Cardiac muscle cell (in vitro differentiated cells and primary cell): Measurements from ENCODE around the gene MDFIC. TPM values are rescaled to one million over a fixed set of nuclear protein-coding genes. Genes with fewer than 3 reads are reported as not detected.

Experiments used
- DNase-seq, 2 donors: peaks; one replicate each; pipeline versions ENCODE4 v3.0.0 to v3.0.0-alpha.2; 2010 to 2017; ENCODE audit warnings: low read depth in 1 of 2, low spot score in 1 of 2
- H3K27ac ChIP-seq: fragments of 200-600 bp; sonication (generic); 2 replicates; pipeline ENCODE4 v1.5.1; 2016
- H3K27me3 ChIP-seq: fragments of 200-600 bp; sonication (generic); 2 replicates; pipeline ENCODE4 v1.6.0; 2016; ENCODE audit warnings: control low read depth
- H3K36me3 ChIP-seq: fragments of 200-600 bp; sonication (generic); 2 replicates; pipeline ENCODE4 v1.5.1; 2016; ENCODE audit warnings: control low read depth
- H3K4me1 ChIP-seq: fragments of 200-600 bp; sonication (generic); 2 replicates; pipeline ENCODE4 v1.8.1; 2017; ENCODE audit warnings: low read depth, mild to moderate bottlenecking, mixed run types
- H3K4me3 ChIP-seq: fragments of 200-600 bp; sonication (generic); 2 replicates; pipeline ENCODE4 v1.5.1; 2016; ENCODE audit warnings: mild to moderate bottlenecking
- H3K9me3 ChIP-seq: fragments of 200-600 bp; sonication (generic); 2 replicates; pipeline ENCODE4 v1.5.1; 2017; ENCODE audit warnings: low read depth, mild to moderate bottlenecking, control low read depth
- polyA plus RNA-seq: library from polyadenylated mRNA; unstranded; fragments of >200 nt; fragmentation: Nextera tagmentation; extraction: Ambion mirVana; gene quantifications from 2 replicates; pipeline ENCODE4 v1.2.1, GENCODE V29; 2016
- total RNA-seq: library from RNA; depleted of rRNA; stranded (reverse); fragments of >200 nt; gene quantifications from 2 replicates; pipeline ENCODE4 v1.2.3, GENCODE V29; 2016
- TF ChIP-seq, protein P1 (sequence below): IDR thresholded peaks from 2 replicates; pipeline ENCODE4 v1.5.1; 2012; ENCODE audit warnings: low read depth, mild to moderate bottlenecking, low read length

Gene MDFIC
- total and polyA plus RNA-seq, 2 experiments from 2014 or later = 7.1 to 11.7 TPM

DNA sequence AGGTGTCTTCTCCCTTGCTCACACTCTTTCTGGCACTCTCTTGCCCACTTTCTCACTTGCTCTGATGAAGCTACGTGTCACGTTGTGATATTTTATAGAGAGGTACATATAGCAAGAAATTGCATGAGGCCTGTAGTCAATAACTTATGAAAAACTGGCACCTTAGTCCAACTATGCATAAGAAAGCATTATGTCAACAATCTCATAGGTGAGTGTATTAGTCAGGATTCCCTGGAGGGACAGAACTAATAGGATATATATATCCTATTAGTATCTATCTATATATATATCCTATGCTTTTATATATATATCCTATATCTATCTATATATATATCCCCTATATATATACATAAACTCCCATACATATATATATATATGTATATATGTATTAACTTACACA, 18.8 kb upstream of the MDFIC start:
- DNase-seq = no peak
- Histone ChIP-seq H3K27ac (no peak overlapping the region), H3K4me3 (no peak overlapping the region), H3K4me1 (no peaks in the 10 kb centered on the region), H3K27me3 (no peaks in the 10 kb centered on the region), H3K9me3 (no peaks in the 10 kb centered on the region), H3K36me3 (no peaks in the 10 kb centered on the region)
- TF ChIP-seq, protein P1, sequence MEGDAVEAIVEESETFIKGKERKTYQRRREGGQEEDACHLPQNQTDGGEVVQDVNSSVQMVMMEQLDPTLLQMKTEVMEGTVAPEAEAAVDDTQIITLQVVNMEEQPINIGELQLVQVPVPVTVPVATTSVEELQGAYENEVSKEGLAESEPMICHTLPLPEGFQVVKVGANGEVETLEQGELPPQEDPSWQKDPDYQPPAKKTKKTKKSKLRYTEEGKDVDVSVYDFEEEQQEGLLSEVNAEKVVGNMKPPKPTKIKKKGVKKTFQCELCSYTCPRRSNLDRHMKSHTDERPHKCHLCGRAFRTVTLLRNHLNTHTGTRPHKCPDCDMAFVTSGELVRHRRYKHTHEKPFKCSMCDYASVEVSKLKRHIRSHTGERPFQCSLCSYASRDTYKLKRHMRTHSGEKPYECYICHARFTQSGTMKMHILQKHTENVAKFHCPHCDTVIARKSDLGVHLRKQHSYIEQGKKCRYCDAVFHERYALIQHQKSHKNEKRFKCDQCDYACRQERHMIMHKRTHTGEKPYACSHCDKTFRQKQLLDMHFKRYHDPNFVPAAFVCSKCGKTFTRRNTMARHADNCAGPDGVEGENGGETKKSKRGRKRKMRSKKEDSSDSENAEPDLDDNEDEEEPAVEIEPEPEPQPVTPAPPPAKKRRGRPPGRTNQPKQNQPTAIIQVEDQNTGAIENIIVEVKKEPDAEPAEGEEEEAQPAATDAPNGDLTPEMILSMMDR = no peak

DNA sequence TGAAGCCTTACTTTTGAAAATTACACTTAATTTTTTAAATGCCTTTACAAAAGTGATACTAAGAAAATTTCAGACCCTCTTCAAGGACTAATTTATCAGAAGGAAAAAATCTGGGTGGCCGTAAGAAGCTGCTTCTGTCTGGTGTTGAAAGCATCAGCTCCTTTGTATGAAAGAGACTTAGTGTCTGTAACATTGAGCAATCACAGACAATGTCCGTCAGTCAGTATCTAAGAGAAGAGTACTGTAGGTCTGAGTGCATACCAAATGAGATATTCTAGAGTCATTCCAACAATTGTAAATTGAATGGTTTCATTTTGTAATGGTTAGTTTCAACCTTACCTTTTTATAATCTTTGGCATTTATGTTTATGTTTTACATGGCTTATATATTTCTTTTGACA, 11.1 kb upstream of the MDFIC start:
- H3K9me3 ChIP-seq = no peaks in the 10 kb centered on the region
- TF ChIP-seq, protein P1 = no peak
- no peak overlapping the region for H3K27ac ChIP-seq
- no peaks in the 10 kb centered on the region for H3K36me3 ChIP-seq
- H3K4me3 ChIP-seq = no peak overlapping the region
- H3K4me1 ChIP-seq = no peaks in the 10 kb centered on the region
- no peaks in the 10 kb centered on the region for H3K27me3 ChIP-seq
- DNase-seq = peak in 1 of 2 donors; percentile 68

DNA sequence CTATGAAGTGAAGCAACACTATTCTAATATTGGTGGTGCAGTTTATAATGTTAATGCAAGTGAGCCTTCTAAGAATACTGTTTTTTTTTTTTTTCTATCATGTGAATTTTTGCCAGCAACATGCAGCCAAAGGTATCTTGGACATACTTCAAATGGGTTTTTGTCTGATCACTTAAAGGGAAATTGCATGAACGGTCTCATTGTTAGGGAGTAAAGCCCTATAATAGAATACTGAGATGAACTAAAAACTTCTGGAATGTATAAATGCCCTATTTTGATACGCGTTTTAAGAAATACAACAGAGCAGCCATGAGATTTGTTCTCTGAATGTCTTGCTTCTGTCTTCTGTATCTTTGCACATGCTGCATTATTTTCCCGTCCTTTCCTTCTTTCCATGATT, 10.5 kb upstream of the MDFIC start:
- DNase-seq = no peak
- Histone ChIP-seq H3K36me3 (no peaks in the 10 kb centered on the region), H3K27ac (no peak overlapping the region), H3K4me3 (no peak overlapping the region), H3K4me1 (no peaks in the 10 kb centered on the region), H3K9me3 (no peaks in the 10 kb centered on the region), H3K27me3 (no peaks in the 10 kb centered on the region)
- TF ChIP-seq, protein P1 = no peak

DNA sequence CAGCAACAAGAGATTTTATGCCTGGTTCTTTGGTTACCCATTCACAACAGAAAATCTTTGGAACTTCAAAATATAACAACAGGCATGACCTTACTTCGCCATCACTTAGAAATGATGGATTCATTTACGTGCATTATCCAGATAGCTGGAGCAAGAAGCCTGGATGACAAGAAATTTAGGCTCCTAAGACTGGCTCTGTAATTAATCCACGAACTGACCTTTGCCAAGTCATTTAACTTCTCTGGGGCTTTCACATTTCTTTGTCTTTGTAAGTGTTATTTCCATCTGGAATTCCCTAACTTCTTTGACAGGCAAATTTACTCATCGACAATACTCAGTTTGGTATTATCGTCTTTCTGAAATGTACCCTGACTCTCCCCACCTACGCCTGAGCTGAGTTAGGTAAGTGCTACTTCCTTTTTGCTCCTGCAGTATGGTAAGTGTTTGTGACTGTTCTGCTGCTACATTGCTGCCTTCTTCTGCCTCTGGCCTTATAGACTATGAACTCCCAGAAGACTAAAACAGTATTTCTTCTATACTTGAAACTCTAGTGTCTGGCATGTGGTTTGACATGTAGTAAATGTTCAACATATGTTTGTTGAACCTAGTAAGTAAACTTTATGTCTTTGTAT, 5.5 kb upstream of the MDFIC start:
- no peaks in the 10 kb centered on the region for H3K27me3 ChIP-seq
- no peak for DNase-seq
- TF ChIP-seq, protein P1 = no peak
- no peaks in the 10 kb centered on the region for H3K4me1 ChIP-seq
- no peak overlapping the region for H3K27ac ChIP-seq
- no peaks in the 10 kb centered on the region for H3K9me3 ChIP-seq
- no peak overlapping the region for H3K4me3 ChIP-seq
- no peaks in the 10 kb centered on the region for H3K36me3 ChIP-seq

DNA sequence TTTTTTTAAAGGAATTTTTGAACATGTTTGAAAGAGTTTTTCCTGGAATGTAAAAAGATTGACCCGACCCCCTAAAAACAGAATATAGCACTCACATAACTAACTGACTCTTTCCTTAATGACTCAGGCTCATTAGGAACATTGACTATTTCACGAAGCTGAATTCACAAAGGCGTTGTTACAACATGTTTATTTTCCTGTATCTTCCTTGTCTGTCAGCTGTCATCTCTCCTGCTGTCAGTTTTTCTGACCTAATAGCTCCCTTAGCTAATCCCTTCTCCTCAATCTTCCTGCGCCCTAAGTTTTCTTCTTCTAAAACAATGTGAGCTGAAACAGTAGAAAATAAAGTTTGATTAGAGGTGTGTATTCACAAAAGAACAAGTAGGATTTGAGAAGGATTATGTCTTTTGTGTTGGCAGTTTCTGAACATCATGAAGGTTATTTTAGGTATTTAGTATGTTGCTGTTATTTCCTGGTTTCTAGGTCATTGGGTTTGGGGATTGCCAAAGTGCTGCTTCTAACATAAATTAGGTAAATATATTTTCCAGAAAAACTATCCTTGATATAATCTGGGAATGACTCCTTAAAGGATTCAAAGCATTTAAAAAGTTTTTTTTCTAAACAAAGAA, 4.6 kb upstream of the MDFIC start:
- TF ChIP-seq, protein P1 = no peak
- no peak overlapping the region for H3K4me3 ChIP-seq
- H3K4me1 ChIP-seq = no peaks in the 10 kb centered on the region
- DNase-seq = no peak
- no peaks in the 10 kb centered on the region for H3K36me3 ChIP-seq
- H3K27ac ChIP-seq = no peak overlapping the region
- H3K9me3 ChIP-seq = no peaks in the 10 kb centered on the region
- no peaks in the 10 kb centered on the region for H3K27me3 ChIP-seq
